WTC11 (cell line): ENCODE data around the gene SLC29A3.

ENCODE experiments used
- CREB1 ChIP-seq: sonication (generic); formaldehyde crosslinking; IDR thresholded peaks from 2 replicates; pipeline ENCODE4 v1.8.0; 2023; ENCODE audit warnings: mild to moderate bottlenecking, missing genetic modification reagents
- NFE2L1 ChIP-seq: sonication (generic); formaldehyde crosslinking; IDR thresholded peaks from 2 replicates; pipeline ENCODE4 v1.8.1; 2023; ENCODE audit warnings: missing genetic modification reagents
- NR1H2 ChIP-seq: sonication (generic); formaldehyde crosslinking; IDR thresholded peaks from 2 replicates; pipeline ENCODE4 v1.9.0; 2021; ENCODE audit warnings: mild to moderate bottlenecking, moderate library complexity, missing genetic modification reagents
- SMAD3 ChIP-seq: sonication (generic); formaldehyde crosslinking; IDR thresholded peaks from 2 replicates; pipeline ENCODE4 v1.8.0; 2022; ENCODE audit warnings: missing genetic modification reagents, mild to moderate bottlenecking, borderline replicate concordance
- SP1 ChIP-seq: sonication (generic); formaldehyde crosslinking; conservative IDR thresholded peaks from 2 replicates; pipeline ENCODE4 v1.8.1; 2022; ENCODE audit warnings: missing genetic modification reagents
- ZBTB21 ChIP-seq: sonication (generic); formaldehyde crosslinking; IDR thresholded peaks from 2 replicates; pipeline ENCODE4 v1.8.1; 2023; ENCODE audit warnings: mild to moderate bottlenecking, missing genetic modification reagents, borderline replicate concordance
- TF ChIP-seq, protein P1 (sequence below): sonication (generic); formaldehyde crosslinking; IDR thresholded peaks from 2 replicates; pipeline ENCODE4 v1.8.1; 2023; ENCODE audit warnings: mild to moderate bottlenecking, missing genetic modification reagents, moderate library complexity
- TF ChIP-seq, protein P2 (sequence below): fragments of 200-600 bp; IDR thresholded peaks from 2 replicates; pipeline ENCODE4 v1.8.0; 2022; ENCODE audit warnings: antibody characterized with exemption
- TF ChIP-seq, protein P3 (sequence below): sonication (generic); formaldehyde crosslinking; IDR thresholded peaks from 2 replicates; pipeline ENCODE4 v1.8.0; 2023; ENCODE audit warnings: missing genetic modification reagents
- TF ChIP-seq, protein P4 (sequence below): sonication (generic); formaldehyde crosslinking; IDR thresholded peaks from 2 replicates; pipeline ENCODE4 v1.8.1; 2022; ENCODE audit warnings: low read depth, missing genetic modification reagents, borderline replicate concordance

DNA sequence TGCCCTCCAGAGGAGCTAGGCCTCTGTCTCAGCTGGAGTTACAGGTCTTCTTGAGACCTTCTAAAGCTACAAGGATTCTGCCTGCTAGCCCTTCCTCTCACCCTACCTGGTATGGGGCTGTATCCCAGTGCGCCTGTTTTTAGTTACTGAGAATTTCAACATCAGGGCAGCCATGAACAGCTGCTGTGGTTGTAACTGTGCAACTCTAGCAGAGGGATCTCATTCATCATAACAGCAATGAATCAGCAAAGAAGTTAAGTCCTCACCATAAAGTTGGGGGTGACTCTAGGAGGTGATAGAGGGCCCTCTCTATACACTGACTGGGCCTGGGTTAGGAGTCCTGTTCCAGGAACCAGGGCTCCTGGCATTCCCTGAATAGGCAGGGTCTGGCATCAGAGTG is 63.7 kb downstream of the SLC29A3 start:
- TF ChIP-seq NFE2L1 = no peak
- TF ChIP-seq, protein P1, sequence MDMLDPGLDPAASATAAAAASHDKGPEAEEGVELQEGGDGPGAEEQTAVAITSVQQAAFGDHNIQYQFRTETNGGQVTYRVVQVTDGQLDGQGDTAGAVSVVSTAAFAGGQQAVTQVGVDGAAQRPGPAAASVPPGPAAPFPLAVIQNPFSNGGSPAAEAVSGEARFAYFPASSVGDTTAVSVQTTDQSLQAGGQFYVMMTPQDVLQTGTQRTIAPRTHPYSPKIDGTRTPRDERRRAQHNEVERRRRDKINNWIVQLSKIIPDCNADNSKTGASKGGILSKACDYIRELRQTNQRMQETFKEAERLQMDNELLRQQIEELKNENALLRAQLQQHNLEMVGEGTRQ (CRISPR knock-in tag) = no peak
- TF ChIP-seq SMAD3 (CRISPR knock-in tag) = no peak
- TF ChIP-seq NR1H2 = no peak
- TF ChIP-seq, protein P2, sequence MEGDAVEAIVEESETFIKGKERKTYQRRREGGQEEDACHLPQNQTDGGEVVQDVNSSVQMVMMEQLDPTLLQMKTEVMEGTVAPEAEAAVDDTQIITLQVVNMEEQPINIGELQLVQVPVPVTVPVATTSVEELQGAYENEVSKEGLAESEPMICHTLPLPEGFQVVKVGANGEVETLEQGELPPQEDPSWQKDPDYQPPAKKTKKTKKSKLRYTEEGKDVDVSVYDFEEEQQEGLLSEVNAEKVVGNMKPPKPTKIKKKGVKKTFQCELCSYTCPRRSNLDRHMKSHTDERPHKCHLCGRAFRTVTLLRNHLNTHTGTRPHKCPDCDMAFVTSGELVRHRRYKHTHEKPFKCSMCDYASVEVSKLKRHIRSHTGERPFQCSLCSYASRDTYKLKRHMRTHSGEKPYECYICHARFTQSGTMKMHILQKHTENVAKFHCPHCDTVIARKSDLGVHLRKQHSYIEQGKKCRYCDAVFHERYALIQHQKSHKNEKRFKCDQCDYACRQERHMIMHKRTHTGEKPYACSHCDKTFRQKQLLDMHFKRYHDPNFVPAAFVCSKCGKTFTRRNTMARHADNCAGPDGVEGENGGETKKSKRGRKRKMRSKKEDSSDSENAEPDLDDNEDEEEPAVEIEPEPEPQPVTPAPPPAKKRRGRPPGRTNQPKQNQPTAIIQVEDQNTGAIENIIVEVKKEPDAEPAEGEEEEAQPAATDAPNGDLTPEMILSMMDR = no peak
- TF ChIP-seq SP1 = no peak
- no peak for TF ChIP-seq CREB1 (CRISPR knock-in tag)
- TF ChIP-seq, protein P3, sequence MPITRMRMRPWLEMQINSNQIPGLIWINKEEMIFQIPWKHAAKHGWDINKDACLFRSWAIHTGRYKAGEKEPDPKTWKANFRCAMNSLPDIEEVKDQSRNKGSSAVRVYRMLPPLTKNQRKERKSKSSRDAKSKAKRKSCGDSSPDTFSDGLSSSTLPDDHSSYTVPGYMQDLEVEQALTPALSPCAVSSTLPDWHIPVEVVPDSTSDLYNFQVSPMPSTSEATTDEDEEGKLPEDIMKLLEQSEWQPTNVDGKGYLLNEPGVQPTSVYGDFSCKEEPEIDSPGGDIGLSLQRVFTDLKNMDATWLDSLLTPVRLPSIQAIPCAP (CRISPR knock-in tag) = no peak
- no peak for TF ChIP-seq ZBTB21 (CRISPR knock-in tag)
- TF ChIP-seq, protein P4, sequence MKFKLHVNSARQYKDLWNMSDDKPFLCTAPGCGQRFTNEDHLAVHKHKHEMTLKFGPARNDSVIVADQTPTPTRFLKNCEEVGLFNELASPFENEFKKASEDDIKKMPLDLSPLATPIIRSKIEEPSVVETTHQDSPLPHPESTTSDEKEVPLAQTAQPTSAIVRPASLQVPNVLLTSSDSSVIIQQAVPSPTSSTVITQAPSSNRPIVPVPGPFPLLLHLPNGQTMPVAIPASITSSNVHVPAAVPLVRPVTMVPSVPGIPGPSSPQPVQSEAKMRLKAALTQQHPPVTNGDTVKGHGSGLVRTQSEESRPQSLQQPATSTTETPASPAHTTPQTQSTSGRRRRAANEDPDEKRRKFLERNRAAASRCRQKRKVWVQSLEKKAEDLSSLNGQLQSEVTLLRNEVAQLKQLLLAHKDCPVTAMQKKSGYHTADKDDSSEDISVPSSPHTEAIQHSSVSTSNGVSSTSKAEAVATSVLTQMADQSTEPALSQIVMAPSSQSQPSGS (CRISPR knock-in tag) = no peak
